ENCODE measurements around the gene PRSS48. TPM values are rescaled to one million over a fixed set of nuclear protein-coding genes. Genes with fewer than 3 reads are reported as not detected.

PRSS48 gene
- total RNA-seq, 1 donor from 2014 or later, result not detected

DNA sequence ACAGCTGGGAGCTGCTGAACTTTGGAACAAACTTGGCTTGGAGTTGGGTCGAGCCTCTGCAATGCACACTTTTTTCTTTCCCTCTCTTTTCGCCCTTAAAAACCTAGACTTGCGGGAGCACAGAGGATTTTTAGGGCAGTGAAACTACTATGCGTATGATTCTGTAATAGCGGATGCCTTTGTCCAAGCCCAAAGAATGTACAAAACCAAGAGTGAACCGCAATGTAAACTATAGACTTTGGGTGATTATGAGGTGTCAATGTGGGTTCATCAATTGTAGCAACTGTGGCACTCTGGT lies 48.9 kb downstream of the PRSS48 start:
- peak overlapping the region; percentile 62 for H3K4me3 ChIP-seq (ENCODE audit: low read depth, low read length)
- no peak for DNase-seq (ENCODE audit: low read depth)
- H3K27me3 ChIP-seq (ENCODE audit: control insufficient read depth, insufficient read depth, low read length), result no peaks in the 10 kb centered on the region
- no peaks in the 10 kb centered on the region for H3K36me3 ChIP-seq (ENCODE audit: control insufficient read depth, insufficient read depth, low read length)
- TF ChIP-seq, protein P1, sequence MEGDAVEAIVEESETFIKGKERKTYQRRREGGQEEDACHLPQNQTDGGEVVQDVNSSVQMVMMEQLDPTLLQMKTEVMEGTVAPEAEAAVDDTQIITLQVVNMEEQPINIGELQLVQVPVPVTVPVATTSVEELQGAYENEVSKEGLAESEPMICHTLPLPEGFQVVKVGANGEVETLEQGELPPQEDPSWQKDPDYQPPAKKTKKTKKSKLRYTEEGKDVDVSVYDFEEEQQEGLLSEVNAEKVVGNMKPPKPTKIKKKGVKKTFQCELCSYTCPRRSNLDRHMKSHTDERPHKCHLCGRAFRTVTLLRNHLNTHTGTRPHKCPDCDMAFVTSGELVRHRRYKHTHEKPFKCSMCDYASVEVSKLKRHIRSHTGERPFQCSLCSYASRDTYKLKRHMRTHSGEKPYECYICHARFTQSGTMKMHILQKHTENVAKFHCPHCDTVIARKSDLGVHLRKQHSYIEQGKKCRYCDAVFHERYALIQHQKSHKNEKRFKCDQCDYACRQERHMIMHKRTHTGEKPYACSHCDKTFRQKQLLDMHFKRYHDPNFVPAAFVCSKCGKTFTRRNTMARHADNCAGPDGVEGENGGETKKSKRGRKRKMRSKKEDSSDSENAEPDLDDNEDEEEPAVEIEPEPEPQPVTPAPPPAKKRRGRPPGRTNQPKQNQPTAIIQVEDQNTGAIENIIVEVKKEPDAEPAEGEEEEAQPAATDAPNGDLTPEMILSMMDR (IDR thresholded peaks at IDR 0.05; ENCODE audit: insufficient read depth, low read length, poor library complexity, severe bottlenecking), result no peak

DNA sequence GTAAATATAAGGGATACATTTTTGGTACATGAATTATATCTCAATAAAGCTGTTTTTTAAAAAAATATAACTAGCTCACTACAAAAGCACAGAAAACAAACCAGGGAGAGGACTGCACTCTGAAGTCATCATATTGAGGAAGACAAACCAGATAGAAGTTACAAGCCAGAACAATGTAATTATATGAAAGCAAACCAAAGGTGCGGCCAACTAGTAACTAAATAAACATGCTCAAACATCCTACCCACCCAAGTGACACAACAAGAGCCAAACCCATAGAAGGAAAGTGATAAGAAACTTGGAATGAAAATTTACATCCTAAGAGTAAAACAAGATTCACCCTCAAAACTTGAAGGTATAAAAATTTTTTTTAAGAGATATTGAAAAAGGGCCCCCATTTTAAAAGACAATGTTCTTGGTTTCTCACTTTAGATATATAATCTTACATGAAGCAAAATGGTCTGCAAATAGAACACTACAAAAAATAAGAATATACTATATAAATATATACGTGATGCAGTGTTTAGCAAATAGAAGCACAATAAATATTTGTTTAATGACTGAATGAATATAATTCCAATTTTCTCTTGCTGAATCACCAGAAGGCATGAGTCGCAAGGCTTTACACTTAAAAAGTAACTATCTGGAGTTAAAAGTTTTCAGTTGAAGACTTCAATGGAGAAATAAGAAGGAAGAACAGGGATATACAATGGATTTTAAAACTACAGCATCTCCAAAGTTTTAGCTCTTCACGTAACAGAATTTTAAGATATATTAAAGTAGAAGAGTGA lies 52.5 kb downstream of the PRSS48 start:
- Histone ChIP-seq H3K4me3 (ENCODE audit: low read depth, low read length) (no peak overlapping the region), H3K27me3 (ENCODE audit: control insufficient read depth, insufficient read depth, low read length) (no peaks in the 10 kb centered on the region), H3K36me3 (ENCODE audit: control insufficient read depth, insufficient read depth, low read length) (no peaks in the 10 kb centered on the region)
- TF ChIP-seq, protein P1 (IDR thresholded peaks at IDR 0.05; ENCODE audit: insufficient read depth, low read length, poor library complexity, severe bottlenecking), result no peak
- no peak for DNase-seq (ENCODE audit: low read depth)

DNA sequence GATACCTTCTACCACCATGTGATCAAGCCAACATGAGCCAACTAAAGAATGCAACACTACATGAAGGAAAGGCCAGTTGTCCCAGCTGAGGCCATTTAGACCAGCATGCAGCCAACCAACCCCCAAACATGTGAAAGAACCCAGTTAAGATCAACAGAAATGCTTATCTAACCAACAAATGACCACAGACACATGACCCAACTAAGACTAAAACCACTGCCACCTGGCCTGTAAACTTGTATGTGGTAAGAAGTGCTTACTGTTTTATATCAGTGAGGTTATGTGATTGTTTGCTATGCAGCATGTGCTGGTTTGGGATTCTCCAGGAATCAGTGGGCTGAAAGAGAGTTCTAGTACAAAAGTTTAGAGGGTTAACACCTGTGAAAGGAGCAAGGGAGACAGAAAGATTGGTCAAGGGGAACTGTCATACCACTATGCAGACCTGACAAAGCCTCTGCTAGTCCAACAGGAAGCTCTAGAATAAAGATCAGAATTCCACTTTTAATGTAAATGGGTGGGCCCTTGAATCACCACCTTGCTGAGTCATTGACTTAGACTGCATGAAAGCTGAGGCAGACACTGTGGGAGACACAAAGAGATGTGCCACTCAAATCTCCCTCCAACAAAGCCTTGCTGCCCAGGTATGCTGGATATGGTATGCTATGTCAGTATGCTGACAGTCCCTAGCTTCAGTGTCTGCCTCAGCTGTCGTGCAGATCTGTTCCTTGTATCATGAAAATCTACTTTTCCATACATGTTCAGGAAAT lies 54.5 kb downstream of the PRSS48 start:
- DNase-seq (ENCODE audit: low read depth), result peak; percentile 53

DNA sequence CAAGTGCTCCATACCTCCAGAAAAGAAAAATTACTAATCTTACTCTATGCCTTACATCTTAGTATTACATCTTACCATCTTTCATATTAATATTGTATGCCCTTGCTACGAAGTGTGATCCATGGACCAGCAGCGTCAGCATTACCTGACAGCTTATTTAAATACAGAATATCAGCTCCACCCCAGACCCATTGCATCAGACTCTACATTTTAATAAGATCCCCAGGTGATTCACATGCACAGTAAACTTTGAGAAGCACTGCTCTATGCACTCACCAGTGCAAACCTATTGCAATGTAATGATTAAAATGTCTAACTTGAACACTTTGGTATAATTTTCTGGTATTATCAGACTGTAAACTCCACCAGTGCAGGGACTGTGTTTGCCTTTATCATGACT lies 62.5 kb downstream of the PRSS48 start:
- DNase-seq (ENCODE audit: low read depth), result no peak
- no peaks in the 10 kb centered on the region for H3K36me3 ChIP-seq (ENCODE audit: control insufficient read depth, insufficient read depth, low read length)
- no peaks in the 10 kb centered on the region for H3K27me3 ChIP-seq (ENCODE audit: control insufficient read depth, insufficient read depth, low read length)
- H3K4me3 ChIP-seq (ENCODE audit: low read depth, low read length), result no peak overlapping the region
- TF ChIP-seq, protein P1 (IDR thresholded peaks at IDR 0.05; ENCODE audit: insufficient read depth, low read length, poor library complexity, severe bottlenecking), result no peak

More for the DNA sequence above, 54.5 kb downstream of the PRSS48 start:
- H3K4me3 ChIP-seq (ENCODE audit: low read depth, low read length), result no peak overlapping the region
- no peaks in the 10 kb centered on the region for H3K27me3 ChIP-seq (ENCODE audit: control insufficient read depth, insufficient read depth, low read length)
- TF ChIP-seq, protein P1 (IDR thresholded peaks at IDR 0.05; ENCODE audit: insufficient read depth, low read length, poor library complexity, severe bottlenecking), result no peak
- H3K36me3 ChIP-seq (ENCODE audit: control insufficient read depth, insufficient read depth, low read length), result no peaks in the 10 kb centered on the region

- TF ChIP-seq, protein P1 (IDR thresholded peaks at IDR 0.05; ENCODE audit: insufficient read depth, low read length, poor library complexity, severe bottlenecking), result no peak
- Histone ChIP-seq H3K36me3 (ENCODE audit: control insufficient read depth, insufficient read depth, low read length) (no peaks in the 10 kb centered on the region), H3K4me3 (ENCODE audit: low read depth, low read length) (no peak overlapping the region), H3K27me3 (ENCODE audit: control insufficient read depth, insufficient read depth, low read length) (no peaks in the 10 kb centered on the region)
- DNase-seq (ENCODE audit: low read depth), result no peak
Observed at GRCh38 chr4:151340751-151341385, 63.9 kb downstream of the PRSS48 start.

Other genes with a start within 250 kb of the PRSS48 start
- 4,215 and 4,820 TPM in 2 replicates for gene RPS3A, start 177.5 kb upstream of the PRSS48 start, total RNA-seq
- gene SH3D19, start 48.4 kb downstream of the PRSS48 start, total RNA-seq, result 23.0 and 26.0 TPM in 2 replicates
- 10.0 and 11.5 TPM in 2 replicates for gene FHIP1A, start 132.0 kb downstream of the PRSS48 start, total RNA-seq